GM12872 (cell line): ENCODE data around the gene IMMP2L.

Experiments
- TF ChIP-seq, protein P1 (sequence below): IDR thresholded peaks from 3 replicates; pipeline ENCODE4 v1.5.1; 2011; ENCODE audit warnings: low read depth, mild to moderate bottlenecking, low read length, moderate library complexity; ENCODE audit not compliant: insufficient read depth

The IMMP2L gene

DNA sequence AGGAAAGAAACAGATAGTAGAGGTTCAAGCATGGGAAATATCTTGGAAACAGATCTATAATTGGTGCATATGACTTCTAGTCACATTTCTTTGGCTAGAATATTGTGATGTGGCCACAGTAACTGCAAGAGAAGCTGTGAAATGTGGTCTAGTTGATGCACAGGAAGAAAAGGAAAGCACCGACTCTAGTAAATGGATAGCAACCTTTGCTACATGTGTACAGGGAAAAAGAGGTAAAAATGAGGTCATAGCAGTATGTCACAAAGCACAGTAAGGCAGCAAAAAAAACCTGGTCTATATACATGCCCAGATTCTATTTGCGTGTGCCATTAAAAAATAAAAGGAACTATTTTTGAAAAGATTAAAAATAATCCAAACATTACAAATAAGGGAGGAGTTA, 573.9 kb downstream of the IMMP2L start:
- TF ChIP-seq, protein P1, sequence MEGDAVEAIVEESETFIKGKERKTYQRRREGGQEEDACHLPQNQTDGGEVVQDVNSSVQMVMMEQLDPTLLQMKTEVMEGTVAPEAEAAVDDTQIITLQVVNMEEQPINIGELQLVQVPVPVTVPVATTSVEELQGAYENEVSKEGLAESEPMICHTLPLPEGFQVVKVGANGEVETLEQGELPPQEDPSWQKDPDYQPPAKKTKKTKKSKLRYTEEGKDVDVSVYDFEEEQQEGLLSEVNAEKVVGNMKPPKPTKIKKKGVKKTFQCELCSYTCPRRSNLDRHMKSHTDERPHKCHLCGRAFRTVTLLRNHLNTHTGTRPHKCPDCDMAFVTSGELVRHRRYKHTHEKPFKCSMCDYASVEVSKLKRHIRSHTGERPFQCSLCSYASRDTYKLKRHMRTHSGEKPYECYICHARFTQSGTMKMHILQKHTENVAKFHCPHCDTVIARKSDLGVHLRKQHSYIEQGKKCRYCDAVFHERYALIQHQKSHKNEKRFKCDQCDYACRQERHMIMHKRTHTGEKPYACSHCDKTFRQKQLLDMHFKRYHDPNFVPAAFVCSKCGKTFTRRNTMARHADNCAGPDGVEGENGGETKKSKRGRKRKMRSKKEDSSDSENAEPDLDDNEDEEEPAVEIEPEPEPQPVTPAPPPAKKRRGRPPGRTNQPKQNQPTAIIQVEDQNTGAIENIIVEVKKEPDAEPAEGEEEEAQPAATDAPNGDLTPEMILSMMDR = no peak

DNA sequence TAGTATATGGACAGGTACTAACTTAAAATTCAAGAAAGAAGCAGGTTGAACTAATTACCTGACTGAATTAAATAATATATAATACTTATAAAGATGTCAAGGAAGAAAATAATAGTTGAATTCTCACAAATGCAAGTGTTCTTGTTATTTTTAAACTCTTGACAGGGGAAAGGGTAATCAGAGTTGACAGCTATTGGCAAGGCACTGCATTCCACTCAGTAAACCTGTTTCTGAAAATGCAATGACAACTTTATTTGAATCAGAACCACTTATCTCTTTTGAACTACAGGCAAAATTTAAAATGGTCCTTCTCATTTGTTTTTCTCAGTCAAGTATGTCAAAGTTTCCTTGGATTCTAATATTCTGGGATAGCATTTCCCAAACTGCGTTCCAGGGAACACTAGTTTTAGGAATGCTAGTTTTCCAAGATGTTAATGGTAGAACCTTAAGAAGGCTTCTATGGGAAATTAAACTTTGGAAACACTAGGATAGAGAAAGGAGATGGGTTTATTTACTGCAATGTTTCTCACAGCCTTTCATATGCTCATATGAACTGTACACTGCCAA, 575.1 kb downstream of the IMMP2L start:
- TF ChIP-seq, protein P1 = no peak

DNA sequence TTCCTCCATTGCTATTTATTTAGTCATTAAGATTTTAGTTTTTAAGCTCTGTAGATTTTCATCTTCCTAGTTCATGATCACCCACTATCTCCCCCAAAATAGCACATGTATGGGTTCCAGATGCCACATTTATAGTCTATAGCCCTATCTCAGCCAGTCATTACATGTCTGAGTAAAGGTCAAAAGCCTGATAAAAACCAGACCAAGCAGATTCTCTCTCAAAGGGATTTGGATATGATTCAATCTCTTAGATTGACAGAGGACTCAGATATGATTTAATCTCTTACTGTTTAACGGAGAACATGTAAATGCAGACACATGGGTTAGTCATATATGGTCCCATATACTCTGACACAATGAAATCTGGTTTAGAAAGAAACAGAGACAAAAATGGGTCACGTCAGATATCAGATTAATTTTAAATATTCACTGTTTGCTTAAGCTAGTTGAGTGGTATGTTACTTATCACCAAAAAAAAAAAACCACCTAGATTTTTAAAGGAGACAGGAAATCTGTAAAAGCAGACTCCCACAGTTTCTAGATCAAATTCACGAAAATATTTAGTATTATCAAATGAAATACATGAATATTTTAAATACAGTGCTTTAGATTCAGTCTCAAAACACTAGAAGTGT, 578.4 kb downstream of the IMMP2L start:
- TF ChIP-seq, protein P1 = no peak

DNA sequence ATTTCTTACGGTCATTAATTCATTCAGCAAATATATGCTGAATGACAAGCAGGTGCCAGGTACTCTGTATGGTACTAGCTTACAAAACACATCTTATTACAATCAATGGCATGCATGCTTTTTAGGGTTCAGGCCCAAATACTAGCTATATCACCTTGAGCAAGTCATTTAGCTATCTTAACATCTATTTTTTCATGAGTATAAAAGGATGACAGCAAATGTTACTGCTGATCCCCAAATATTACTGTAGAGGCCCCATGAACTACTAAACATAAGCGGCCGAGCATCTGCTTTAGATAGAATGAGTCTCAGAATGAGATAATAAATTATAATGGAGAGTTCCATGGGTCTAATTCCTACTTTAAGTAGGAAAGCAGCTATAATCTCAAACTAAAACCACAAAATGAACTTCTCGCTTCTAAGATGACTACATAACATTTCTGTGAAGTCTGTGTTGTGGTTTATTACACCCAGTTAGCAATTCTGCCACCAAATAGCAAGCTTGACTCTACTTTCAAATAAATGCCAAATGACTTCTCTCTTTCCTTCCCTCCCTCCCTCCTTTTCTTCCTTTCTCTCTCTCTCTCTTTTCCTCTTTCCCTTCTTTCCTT, 585.1 kb downstream of the IMMP2L start:
- TF ChIP-seq, protein P1 = no peak

DNA sequence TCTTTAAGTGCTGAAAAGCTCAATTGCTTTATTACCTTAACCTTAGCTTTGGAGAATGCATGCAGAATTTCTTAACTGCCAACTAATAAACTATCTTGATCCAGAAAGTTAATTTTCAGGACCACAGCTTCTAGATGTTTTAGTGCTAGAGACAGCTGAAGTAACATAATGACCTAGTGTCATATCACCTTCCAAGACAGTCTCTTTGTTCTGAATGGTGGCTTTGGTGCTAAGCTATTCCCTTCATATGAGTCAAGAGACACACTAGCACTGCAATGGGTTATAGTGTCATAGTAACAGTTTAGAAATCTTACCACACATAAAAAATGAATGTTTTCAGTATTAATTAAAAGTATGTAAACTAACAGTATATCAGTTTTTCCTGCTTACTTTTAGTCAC, 586.8 kb downstream of the IMMP2L start:
- TF ChIP-seq, protein P1 = no peak

DNA sequence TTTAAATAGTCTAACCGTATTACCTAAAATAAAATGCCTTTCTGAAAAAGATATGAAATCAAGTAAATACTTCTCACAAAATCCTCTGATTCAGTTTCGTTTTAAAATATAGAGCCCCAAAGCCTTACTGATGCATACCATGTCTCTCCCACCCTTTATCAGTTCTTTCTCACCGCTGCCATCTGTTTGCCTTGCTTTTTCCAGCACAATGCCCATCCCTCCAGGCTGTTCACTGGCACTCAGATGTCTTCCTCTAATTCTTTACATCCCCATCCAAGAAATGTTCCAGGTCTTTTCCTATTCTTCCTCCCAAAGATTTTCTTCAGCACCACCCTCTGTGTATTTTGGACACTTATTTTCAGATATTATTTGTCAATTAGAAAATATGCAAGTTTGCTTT, 587.9 kb downstream of the IMMP2L start:
- TF ChIP-seq, protein P1 = no peak

DNA sequence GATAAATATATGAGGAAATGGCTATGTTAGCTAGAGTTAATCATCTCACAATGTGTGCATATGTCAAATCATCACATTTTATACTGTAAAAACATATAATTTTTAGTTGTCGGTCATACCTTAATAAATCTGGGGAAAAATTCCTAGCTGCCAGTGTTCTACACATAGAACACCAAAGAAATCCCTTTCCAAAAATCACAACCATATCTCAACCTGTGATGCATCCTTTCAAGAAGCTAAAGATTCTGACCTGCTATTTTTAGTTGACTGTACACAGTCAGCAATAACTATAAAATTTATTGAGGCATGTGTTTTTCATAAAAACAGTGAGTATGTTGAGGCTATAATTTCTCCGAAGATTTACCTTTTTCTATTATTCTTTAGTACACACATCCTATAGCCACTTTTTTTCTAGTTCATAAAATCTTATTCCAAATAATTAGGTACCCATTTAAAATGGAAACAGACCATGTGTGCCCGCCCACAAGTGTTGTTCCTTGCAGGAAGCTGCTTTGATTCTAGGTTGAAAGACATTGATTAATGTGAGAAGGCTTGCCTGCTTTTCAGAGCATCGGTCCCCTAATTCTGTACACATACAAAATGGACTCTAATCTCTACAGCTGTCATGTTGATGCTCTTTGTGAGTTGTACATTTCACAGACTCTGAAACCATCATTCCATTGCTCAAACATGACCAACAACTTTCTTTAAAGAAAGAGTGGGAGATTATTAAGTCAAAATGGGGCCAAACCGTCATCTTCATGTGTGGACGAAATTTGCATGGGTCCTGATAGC, 588.9 kb downstream of the IMMP2L start:
- TF ChIP-seq, protein P1 = no peak
